LNCaP clone FGC (cell line): ENCODE measurements around the gene WASF3.

Experiments
- DNase-seq: peaks from one replicate; pipeline ENCODE4 v3.0.0-alpha.2; 2011; ENCODE audit warnings: low read depth
- H3K4me3 ChIP-seq: 2 replicates; pipeline ENCODE4 v1.5.1; 2011; ENCODE audit warnings: mild to moderate bottlenecking, low read depth, low read length, control low read depth
- TF ChIP-seq, protein P1 (sequence below): IDR thresholded peaks from 2 replicates; pipeline ENCODE4 v1.5.1; 2012; ENCODE audit warnings: mild to moderate bottlenecking; ENCODE audit not compliant: control insufficient read depth, insufficient read depth; ENCODE audit errors: extremely low read depth

The WASF3 gene

DNA sequence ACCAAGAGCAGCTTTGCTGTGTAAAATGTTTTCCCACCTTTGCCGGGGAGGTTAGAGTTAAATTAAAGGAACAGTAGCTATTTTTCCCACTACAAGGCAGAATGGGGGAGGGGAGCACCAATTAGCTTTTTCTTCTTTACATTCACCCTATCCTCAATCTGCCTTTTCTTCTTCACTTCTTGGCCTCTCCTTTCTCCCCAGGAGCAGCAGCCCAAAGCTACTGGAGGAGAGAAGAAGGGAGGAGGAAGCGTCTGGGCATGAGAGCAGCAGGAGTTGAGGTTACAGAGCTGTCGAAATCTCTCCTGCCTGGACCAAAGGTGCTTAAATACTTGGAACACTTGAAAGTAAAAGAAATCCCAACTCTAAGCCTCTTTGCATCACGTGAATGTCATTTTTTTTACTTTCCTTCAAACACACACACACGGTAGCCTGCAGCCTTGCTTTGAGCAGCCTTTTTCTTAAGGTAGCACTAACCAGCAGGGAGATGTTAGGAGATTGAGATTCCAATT lies 39.0 kb upstream of the WASF3 start:
- DNase-seq, result no peak
- TF ChIP-seq, protein P1, sequence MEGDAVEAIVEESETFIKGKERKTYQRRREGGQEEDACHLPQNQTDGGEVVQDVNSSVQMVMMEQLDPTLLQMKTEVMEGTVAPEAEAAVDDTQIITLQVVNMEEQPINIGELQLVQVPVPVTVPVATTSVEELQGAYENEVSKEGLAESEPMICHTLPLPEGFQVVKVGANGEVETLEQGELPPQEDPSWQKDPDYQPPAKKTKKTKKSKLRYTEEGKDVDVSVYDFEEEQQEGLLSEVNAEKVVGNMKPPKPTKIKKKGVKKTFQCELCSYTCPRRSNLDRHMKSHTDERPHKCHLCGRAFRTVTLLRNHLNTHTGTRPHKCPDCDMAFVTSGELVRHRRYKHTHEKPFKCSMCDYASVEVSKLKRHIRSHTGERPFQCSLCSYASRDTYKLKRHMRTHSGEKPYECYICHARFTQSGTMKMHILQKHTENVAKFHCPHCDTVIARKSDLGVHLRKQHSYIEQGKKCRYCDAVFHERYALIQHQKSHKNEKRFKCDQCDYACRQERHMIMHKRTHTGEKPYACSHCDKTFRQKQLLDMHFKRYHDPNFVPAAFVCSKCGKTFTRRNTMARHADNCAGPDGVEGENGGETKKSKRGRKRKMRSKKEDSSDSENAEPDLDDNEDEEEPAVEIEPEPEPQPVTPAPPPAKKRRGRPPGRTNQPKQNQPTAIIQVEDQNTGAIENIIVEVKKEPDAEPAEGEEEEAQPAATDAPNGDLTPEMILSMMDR, result no peak
- no peak overlapping the region for H3K4me3 ChIP-seq

DNA sequence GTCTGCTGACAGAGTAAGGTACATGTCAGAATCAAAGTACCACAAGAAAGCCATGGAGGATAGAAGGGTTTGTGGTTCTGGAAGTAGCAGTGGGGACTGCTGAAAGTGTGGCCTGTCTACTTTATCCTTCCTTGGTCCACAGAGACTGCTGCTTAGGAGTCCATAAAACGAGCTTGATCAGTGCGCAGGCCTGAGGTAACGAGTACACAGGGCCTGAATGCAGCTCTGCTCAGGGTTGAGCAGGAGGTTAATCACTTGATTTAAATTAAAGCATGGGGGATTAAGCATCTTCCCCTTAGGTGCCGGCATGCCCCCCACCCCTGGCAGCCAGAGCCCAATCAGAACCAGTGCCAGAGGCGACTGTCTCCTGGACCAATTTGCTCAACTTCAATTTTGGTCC lies 34.9 kb upstream of the WASF3 start:
- no peak for DNase-seq
- TF ChIP-seq, protein P1, result no peak
- no peak overlapping the region for H3K4me3 ChIP-seq

DNA sequence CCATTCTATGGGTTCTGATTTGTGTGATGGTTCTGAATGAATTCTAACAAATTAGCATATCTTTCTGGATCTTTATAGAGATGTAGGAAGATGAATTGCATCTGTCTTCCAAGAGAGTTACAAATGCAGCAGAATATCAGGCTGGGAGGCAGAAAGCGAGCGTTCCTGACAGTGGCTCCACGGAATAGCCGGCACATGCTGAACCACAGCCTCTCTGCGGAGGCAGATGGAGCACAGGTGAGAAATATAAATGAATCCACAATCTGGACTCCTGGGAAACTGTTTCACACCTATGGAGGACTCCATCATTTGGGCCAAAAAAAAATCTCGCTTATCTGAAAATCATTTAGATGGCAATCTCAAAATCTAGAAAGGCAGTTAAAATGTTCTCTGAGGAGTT lies 34.5 kb upstream of the WASF3 start:
- no peak overlapping the region for H3K4me3 ChIP-seq
- no peak for DNase-seq
- TF ChIP-seq, protein P1, result no peak

DNA sequence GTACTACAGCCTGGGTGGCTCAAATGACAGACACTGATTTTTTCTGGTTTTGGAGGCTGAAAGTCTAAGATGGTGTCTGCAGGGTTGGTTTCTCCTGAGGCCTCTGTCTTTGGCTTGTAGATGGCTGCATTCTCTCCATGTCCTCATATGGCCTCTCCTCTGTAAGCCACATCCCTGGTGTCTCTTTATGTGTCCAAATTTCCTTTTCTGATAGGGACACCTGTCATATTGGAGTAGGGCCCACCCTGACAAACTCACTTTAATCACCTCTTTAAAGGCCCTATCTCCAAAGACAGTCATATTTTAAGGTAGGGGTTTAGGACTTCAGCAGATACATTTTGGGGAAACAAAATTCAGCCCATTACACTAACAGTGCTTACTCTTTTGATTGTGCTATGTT lies 32.0 kb upstream of the WASF3 start:
- no peak for DNase-seq
- TF ChIP-seq, protein P1, result no peak
- H3K4me3 ChIP-seq, result no peak overlapping the region

DNA sequence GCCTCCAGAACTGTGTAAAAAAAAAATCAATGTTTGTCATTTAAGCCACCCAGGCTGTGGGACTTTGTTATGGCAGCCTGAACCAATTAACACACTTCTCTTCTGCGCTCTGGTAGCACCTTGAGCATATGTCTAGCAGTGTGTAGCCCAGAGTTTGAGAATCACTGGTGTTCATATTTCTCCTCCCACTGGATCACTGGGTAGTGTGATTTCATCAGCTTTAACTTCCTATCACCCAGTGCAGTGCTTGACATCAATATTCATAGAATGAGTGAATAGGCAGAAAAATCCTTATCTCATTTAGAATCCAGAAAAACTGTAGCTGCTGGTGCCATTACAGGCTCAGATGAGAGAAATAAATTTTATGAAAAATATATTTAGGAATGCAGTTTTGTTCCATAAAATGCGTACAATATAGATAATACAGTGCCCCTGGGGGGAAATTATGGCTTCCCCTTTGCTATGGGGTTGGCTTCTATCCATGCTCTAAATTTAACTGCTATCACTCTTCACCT lies 30.7 kb upstream of the WASF3 start:
- TF ChIP-seq, protein P1, result no peak

DNA sequence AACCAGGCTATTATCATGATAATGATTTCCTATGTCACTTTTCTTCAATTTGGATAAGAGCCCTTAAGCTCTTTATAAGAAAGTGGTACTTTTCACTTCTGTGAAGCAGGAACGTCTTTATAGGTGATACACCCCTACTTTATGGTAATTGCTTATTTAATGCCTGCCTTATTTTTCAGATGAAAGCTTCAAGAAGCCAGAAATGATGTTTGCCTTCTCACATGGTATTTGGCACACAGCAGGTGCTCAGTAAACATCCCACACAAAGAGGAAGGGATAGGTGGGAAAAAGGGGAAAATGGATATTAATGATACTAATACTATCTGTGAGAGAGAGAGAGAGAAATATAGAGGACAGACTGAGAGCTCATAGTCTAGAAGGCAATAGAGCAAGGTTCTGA lies 29.0 kb upstream of the WASF3 start:
- TF ChIP-seq, protein P1, result no peak
- no peak overlapping the region for H3K4me3 ChIP-seq
- no peak for DNase-seq

More for the DNA sequence above, 30.7 kb upstream of the WASF3 start:
- no peak for DNase-seq
- H3K4me3 ChIP-seq, result no peak overlapping the region

DNA sequence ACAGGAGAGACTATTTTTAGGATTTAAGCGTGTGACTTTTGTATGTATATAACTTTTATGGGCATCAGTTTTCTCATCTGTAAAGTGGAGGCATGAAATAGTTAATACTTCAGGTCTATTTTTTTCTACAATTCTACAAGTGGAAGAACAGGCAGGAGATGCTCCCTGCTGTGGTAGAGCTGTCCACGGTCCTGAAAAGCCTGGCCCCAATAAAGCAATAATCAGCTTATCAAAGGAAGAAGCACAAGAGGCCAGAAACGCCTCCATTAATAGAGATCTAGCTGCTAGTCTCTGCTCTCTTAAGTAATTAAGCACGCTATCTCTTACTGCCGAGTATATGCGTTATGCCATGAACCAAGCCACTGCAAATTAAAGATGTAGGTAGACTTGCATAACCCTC lies 28.0 kb upstream of the WASF3 start:
- TF ChIP-seq, protein P1, result no peak

More for the DNA sequence above, 28.0 kb upstream of the WASF3 start:
- peak; percentile 41 for DNase-seq
- H3K4me3 ChIP-seq, result no peak overlapping the region
